Nephron (organoid): ENCODE results near the gene MPO.

Experiments
- H3K27ac Mint-ChIP-seq, 3 experiments: 2 replicates each; pipeline ENCODE4 v1.8.0; 2020; ENCODE audit warnings: mixed read lengths in 3 of 3, mild to moderate bottlenecking in 2 of 3, moderate library complexity in 1 of 3
- H3K27me3 Mint-ChIP-seq: 2 replicates; pipeline ENCODE4 v1.8.0; 2021; ENCODE audit warnings: low read depth, mild to moderate bottlenecking, moderate library complexity, mixed read lengths
- H3K36me3 Mint-ChIP-seq: 2 replicates; pipeline ENCODE4 v1.8.0; 2020; ENCODE audit warnings: low read depth, mixed read lengths
- H3K4me1 Mint-ChIP-seq: 2 replicates; pipeline ENCODE4 v1.8.0; 2020; ENCODE audit warnings: mixed read lengths
- H3K4me3 Mint-ChIP-seq, 3 experiments: 2 replicates each; pipeline ENCODE4 v1.8.0; 2020; ENCODE audit warnings: mild to moderate bottlenecking in 3 of 3, mixed read lengths in 3 of 3, moderate library complexity in 2 of 3
- H3K9me3 Mint-ChIP-seq: 2 replicates; pipeline ENCODE4 v1.8.0; 2020; ENCODE audit warnings: mixed read lengths
- CTCF ChIP-seq, 3 experiments: fragments of 200-600 bp; sonication (generic); IDR thresholded peaks; one replicate each; pipeline ENCODE4 v1.5.0; 2021; ENCODE audit warnings: antibody characterized with exemption in 3 of 3; ENCODE audit not compliant: unreplicated experiment in 3 of 3

Gene MPO

GRCh38 chr17:58324056-58324408, 43.3 kb upstream of the MPO start:
- no peak for TF ChIP-seq CTCF (IDR thresholded peaks at IDR 0.05; ENCODE audit: unreplicated experiment in 3 of 3)
- Mint-ChIP-seq H3K4me1 (peaks cover 15% of the 10 kb centered on the region), H3K9me3 (no peaks in the 10 kb centered on the region), H3K36me3 (peaks cover 5% of the 10 kb centered on the region), H3K4me3 (peak overlapping the region; percentile 80 to 82 (median 81)), H3K27me3 (peaks cover 12% of the 10 kb centered on the region), H3K27ac (peak overlapping the region; percentile 55 to 75 (median 57))

GRCh38 chr17:58323366-58324055, 42.8 kb upstream of the MPO start:
- Mint-ChIP-seq H3K4me1 (peaks cover 11% of the 10 kb centered on the region), H3K9me3 (no peaks in the 10 kb centered on the region), H3K4me3 (peak overlapping the region; percentile 80 to 82 (median 81)), H3K27me3 (peaks cover 12% of the 10 kb centered on the region), H3K36me3 (peaks cover 5% of the 10 kb centered on the region), H3K27ac (peak overlapping the region; percentile 55 to 75 (median 57))
- no peak for TF ChIP-seq CTCF (IDR thresholded peaks at IDR 0.05; ENCODE audit: unreplicated experiment in 3 of 3)

- H3K27ac Mint-ChIP-seq, result no peak overlapping the region
- H3K9me3 Mint-ChIP-seq, result no peaks in the 10 kb centered on the region
- H3K4me1 Mint-ChIP-seq, result peaks cover 4% of the 10 kb centered on the region
- H3K4me3 Mint-ChIP-seq, result no peak overlapping the region
- H3K36me3 Mint-ChIP-seq, result peaks cover 5% of the 10 kb centered on the region
- no peak for TF ChIP-seq CTCF (IDR thresholded peaks at IDR 0.05; ENCODE audit: unreplicated experiment in 3 of 3)
- peaks cover 12% of the 10 kb centered on the region for H3K27me3 Mint-ChIP-seq
Observed at GRCh38 chr17:58322581-58323185, 41.9 kb upstream of the MPO start.

GRCh38 chr17:58321571-58322525, 41.1 kb upstream of the MPO start:
- Mint-ChIP-seq H3K36me3 (peaks cover 5% of the 10 kb centered on the region), H3K4me1 (peaks cover 4% of the 10 kb centered on the region), H3K4me3 (no peak overlapping the region), H3K27me3 (peaks cover 12% of the 10 kb centered on the region), H3K9me3 (no peaks in the 10 kb centered on the region), H3K27ac (no peak overlapping the region)
- no peak for TF ChIP-seq CTCF (IDR thresholded peaks at IDR 0.05; ENCODE audit: unreplicated experiment in 3 of 3)

- TF ChIP-seq CTCF (IDR thresholded peaks at IDR 0.05; ENCODE audit: unreplicated experiment in 3 of 3), result no peak
- Mint-ChIP-seq H3K9me3 (no peaks in the 10 kb centered on the region), H3K27me3 (peaks cover 16% of the 10 kb centered on the region), H3K27ac (no peak overlapping the region), H3K4me3 (no peak overlapping the region), H3K36me3 (peaks cover 5% of the 10 kb centered on the region), H3K4me1 (peaks cover 4% of the 10 kb centered on the region)
Observed at GRCh38 chr17:58320570-58321323, 40.0 kb upstream of the MPO start.
